HG02798 (cell line): ENCODE results near the gene MAPK8IP3.
"Not testable (repeated sequence)": the region's sequence is repeated elsewhere in the genome, so short reads cannot be mapped to it uniquely, and the experiment has no call there.

Source experiments
- ATAC-seq: cut with Tn5 transposase; IDR thresholded peaks from one replicate; pipeline ENCODE4 v1.9.1; 2021; ENCODE audit warnings: mild to moderate bottlenecking; ENCODE audit not compliant: unreplicated experiment, poor library complexity

The MAPK8IP3 gene

DNA sequence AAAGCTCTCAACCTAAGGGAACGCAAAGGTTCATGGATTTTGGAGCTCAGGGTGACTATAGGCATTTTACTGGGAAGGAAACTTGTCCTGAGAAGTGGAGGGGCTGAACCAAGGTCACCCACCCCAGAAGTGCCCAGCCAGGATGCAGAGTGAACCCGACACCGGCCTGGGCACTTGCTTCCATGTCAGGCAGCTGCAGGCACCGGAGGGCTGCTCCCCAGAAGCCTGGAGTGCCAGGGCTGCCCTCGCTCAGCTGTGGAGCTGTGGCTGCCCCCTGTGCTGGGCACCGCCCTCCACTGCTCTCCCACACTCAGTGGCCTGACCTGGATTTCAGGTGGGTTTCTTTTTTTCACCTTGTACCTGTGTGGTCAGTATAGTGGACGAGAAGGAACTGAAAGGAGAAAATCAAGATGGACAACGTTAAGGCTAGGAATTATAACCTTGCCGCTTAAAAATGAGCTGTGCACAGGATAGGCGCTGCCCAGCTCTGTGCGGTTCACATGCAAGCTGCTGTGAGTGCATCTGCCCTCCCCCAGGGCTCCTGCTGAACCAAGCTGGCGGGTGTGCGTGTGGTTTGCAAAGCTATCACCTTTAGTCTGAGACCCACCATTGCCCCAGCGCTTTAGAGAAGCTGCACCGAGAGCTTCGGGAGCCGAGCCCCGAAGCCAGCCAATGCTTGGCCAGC lies 2.2 kb downstream of the MAPK8IP3 start:
- no peak for ATAC-seq

DNA sequence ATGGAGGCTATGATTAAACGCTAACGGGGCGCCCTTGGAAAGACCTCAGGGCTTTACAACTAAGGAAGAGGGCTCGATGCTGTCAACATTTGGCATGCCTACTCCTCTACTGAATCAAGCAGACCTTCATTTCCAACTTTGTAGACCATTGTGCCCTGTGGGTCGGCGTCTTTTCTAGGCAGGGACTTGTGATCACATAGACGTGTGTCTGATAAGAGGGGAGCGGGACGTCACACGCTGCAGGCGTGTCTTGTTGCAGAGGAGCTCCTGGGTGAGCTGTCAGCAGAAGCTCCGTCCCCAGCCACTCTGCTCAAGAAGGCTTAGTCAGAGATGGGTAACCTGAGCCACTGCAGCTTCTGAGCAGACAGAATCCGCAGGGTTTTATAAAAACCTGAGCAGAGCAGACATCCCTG lies 2.8 kb downstream of the MAPK8IP3 start:
- ATAC-seq, result no peak

DNA sequence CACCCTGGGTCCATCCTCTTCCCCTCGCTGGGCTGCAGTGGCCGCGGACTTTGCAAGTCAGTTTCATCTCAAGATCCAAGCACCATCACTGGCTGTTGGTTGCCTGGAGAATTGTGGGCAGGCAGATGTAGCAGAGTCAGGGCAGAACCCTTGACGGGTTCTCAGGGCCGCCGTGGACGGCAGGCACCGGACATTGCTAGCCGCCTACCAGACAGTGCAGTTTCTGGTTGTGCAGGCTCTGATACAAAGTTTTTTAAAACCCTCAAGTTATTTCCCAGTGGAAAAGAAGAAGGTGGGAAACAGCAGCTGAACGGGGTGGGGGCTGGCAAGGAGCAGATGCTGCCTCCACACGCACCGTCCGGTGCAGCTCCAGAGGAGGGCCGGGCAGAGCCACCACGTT lies 3.4 kb downstream of the MAPK8IP3 start:
- no peak for ATAC-seq

DNA sequence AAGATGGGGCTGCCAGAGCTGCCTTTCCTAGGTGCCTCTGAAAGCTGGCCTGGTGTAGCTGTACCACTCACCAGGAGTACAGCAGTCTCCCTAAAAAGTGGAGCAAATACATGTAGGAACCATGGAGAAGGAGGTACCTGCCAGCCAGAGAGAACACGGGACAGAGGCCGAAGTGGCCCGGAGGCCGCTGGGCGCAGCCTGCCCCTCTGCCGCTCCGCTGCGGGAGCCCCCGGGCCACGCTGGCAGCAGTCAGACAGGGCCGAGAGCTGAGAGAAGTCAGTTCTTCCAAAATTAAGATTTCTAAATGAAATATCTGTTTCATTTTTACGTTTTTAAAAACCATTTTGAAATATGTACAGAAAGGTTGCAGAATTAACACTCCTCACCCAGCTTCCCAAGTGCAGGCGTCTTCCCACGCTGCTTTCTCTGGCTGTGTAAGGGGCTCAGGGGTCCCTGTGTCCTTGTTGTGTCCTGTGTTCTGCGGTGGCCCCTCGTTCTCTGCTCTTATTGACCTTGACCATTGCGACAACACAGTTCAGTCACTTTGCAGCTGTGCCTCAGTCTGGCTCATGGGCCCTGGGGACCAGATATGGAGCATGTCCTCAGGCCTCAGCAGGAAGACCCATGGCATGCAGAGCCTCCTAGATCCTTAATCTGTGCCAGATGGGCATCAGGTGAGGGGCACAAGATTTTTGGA lies 5.0 kb downstream of the MAPK8IP3 start:
- ATAC-seq, result no peak

DNA sequence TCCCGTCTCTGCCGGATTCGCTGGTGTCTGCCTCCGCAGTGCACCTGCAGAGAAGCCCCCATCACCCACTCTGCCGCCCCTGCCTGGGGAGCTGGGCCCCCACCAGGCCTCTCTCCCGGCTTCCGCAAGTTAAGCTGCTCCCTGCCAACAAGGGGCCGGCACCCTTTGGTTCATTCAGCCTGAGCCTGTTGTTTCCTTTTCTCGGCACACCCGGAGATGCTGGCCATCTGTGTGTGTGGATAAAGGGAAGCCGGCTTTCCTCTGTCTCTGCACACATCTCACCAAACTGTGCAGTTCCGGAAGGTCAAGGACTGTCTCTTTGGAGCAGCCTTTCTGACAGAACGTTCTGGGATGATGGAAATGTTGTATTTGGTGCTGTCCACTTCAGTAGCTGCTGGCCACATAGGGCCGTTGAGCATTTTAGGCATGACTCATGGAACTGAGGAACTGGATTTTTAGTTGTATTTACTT lies 6.8 kb downstream of the MAPK8IP3 start:
- no peak for ATAC-seq

DNA sequence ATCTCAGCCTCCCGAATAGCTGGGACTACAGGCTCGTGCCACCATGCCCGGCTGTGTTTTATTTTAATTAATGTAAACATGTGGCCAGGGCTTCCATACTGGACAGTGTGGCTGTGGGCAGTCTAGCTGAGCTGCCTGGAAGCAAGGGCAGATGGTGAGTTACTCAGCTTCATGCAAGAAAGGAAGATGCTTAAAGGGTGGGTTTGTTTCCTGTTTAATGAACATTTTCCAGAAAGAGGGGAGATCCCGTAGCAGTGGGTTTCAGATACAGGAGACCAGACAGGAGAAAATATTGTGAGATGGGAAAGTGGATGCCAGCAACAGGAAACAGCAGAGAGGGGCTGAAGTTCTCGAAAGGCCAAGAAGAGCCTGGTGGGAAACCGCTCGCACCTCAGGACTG lies 7.3 kb downstream of the MAPK8IP3 start:
- ATAC-seq, result peak; percentile 24

DNA sequence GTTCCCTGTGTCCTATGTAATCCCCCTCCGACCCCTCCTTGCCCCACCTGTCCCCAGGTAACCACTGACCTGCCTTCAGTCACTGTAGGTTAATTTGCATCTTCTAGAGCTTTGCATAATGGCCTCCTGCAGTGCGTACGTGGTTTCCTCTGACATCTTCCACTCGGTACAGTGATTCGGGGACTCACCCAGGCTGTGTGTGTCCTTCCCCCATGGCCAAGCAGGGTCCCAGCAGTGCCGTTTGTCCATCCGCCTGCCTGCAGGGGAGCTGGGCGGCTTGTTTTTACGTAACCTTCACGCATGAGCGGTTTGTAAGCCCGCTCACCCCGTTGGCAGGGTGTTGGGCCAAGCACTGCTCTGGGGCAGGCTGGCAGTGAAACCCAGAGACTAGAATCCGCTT lies 7.9 kb downstream of the MAPK8IP3 start:
- peak; percentile 49 for ATAC-seq

DNA sequence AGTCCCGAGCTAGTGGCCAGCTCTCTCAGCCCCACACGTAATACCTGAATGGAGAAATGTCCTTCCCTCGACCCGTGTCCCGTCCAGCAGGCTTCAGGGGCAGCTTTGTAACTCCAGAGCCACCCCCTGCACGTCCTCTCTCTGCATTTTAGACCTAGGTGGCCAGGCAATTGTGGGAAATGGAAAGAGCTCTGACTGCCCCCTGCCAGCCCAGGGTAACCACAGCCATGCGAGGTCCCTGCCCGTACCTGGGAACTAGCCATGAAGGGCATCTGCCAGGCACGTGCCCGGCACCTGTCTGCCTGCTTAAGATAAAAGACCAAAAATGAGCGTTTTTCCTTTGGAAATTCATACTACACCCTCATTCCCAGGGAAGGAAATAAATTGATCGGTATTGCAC lies 9.2 kb downstream of the MAPK8IP3 start:
- ATAC-seq, result no peak

DNA sequence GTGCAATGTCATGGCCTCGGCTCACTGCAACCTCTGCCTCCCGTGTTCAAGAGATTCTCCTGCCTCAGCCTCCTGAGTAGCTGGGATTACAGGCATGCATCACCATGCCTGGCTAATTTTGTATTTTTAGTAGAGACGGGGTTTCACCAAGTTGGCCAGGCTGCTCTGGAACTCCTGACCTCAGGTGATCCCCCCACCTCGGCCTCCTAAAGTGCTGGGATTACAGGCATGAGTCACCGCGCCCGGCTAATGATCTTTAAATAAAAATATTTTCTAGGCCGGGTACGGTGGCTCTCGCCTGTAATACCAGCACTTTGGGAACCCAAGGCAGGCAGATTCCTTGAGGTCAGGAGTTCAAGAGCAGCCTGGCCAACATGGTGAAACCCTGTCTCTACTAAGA lies 12.2 kb downstream of the MAPK8IP3 start:
- not testable (repeated sequence) for ATAC-seq

DNA sequence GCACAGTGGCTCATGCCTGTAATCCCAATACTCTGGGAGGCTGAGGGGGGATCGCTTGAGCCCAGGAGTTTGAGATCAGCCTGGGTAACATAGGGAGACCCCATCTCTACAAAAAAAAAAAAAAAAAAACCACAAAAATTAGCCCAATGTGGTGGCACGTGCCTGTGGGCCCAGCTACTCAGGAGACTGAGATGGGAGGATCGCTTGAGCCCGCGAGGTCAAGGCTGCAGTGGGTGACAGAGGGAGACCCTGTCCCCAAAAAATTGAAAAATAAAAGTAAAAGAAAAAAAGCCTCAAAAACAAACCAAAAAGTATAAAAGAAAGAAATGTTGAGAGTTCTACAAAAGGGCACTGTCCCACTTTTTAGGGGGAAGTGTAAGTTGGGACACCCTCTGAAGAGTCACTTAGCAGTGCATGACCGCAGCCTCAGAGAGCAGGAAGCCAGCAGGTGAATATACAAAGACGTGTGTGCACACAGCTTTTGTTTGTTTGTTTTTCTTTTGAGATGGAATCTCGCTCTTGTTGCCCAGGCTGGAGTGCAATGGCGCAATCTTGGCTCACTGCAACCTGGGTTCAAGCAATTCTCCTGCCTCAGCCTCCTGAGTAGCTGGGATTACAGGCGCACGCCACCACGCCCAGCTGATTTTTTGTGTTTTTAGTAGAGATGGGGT lies 13.7 kb downstream of the MAPK8IP3 start:
- ATAC-seq, result not testable (repeated sequence)

DNA sequence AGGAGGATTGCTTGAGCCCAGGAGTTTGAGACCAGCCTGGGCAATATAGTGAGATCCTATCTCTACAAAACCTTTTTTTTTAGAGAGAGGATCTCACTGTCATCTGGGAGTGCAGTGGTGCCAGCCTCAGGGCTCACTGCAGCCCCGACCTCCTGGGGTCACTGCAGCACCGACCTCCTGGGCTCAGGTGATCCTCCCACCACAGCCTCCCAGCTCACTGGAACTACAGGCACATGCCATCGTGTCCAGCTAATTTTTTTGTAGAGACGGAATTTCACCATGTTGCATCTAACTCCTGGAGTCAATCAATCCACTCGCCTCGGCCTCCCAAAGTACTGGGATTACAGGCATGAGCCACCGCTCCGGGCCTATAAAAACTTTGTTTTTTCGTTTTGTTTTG lies 15.4 kb downstream of the MAPK8IP3 start:
- no peak for ATAC-seq

DNA sequence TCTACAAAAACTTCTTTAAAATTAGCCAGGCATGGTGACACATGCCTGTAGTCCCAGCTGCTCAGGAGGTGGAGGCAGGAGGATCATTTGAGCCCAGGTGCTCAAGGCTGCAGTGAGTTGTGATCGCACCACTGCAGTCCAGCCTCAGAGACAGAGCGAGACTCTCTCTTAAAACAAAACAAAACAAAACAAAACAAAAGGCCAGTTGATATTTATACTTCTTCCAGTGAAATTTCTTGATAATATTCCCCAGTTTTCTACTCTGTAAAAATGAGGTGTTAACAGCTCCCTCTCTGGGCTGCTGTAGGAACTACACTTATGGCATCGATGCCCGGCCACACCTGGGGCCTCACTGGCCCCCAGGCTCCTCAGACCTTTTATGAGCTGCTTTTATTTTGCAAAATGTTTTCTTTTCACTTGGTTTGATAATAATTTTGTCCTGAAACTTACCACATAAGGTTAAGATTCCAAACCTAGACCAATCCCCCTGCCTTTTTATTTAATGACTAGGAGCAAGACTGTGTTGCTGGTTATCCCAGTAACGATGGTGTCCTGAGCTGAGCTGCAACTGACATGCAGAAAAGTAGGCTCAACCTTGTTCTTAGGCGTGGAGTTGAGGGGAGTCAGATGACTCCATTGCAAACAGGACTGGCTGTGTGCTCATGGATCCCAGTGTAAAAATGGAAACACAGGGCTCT lies 17.6 kb downstream of the MAPK8IP3 start:
- ATAC-seq, result no peak

DNA sequence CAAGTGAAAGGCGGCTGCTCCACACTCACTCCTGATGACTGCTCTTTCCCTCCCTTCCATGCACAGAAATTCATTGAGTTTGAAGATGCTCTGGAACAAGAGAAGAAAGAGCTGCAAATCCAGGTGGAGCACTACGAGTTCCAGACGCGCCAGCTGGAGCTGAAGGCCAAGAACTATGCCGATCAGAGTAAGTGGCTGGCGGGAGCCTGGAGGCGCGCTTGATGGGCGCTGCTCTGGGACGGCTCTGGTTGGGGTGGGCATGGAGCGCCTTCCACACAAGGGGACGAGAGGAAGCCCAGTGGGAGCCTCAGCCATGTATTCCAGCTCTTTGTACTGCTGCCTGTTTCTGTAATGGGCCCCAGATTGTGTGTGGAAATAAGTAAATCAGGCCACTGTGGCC lies 18.5 kb downstream of the MAPK8IP3 start:
- ATAC-seq, result no peak

DNA sequence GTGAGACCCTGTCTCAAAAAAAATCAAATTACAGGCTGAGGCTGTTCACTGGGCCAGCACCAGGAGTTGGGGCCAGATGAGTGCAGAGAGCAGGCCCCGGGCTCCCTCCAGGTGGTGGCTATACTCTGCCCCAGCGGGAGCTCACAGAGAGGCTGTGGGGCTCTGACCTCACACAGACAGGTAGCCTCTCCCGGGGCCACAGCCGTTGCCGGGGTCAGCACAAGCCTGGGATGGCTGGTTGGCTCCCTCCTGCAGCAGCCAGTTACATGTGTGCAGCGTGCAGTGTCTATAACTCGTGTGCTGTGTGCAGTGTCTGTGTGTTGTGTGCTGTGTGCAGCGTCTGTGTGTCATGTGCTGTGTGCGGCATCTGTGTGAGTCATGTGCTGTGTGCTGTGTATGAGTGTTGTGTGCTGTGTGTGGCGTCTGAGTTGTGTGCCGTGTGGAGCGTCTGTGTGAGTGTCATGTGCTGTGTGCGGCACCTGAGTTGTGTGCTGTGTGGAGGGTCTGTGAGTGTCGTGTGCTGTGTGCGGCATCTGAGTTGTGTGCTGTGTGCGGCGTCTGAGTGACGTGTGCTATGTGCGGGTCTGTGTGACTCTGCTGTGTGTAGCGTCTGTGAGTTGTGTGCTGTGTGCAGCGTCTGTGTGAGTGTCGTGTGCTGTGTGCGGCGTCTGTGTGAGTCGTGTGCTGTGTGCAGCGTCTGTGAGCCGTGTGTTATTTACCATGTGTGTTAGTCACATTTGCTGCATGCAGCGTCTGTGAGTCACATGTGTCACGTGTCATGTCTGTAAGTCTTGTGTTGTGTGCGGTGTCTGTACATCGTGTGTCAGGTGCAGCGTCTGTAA lies 20.9 kb downstream of the MAPK8IP3 start:
- no peak for ATAC-seq

DNA sequence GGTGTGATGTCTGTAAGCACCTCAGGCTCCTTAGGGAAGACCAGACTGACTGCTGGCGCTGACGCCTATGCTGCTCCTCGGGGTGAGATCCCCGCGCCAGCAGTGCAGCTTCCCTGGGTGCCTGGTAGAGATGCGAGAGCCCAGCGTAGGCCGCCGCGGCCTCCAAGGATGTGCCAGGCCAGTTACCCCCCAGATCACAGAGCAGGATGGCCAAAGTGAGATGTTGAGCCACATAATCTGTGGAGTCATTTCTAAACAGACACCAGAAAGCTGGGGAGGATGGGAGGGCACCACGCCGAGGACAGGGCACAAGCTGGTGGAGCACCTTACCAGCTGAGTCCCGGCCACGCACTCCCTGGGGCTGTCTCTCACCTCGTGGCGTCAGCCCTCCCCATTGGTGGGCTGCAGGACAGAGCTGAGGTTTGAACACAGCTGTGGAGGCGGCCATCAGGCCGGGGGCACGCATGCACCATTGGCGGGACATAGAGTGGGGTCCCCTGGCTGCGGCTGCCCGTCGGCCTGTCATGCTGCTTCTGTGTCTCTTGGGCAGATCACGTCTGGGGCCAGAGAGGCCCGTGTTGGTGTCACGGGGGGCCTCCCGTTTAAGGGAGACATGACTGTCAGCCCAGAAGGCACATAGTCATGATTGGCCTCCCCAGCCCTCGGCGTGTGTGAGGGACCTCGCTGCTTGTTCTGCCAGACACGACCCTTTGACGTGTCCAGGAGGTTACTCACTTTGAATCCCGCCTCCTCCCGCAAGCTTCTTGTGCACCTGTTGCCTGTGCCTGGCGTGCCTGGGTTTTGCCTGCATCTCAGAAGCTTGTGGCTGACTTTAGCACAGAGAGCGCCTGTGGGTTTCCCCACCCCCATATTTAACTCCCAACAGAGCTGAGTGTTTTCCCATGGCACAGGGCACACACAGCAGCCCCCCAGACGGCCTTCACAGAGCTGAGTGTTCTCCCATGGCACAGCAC lies 21.9 kb downstream of the MAPK8IP3 start:
- ATAC-seq, result no peak

DNA sequence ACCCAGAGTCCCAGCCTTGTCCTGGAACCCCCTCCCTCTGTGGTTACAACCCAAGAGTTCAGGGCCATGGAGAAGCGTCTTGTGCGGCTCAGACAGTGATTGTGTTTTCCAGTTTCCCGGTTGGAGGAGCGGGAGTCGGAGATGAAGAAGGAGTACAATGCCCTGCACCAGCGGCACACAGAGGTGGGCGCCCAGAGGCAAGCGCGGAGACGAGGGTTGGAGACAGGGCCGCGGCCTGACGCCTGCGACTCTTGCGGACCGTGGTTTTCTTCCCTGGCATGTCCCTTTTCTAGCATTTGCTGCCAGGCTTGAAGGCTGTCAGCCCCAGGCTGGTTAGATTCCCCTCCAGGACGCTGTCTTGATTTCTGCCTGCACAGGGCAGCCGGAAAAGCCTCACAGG lies 23.0 kb downstream of the MAPK8IP3 start:
- ATAC-seq, result no peak

DNA sequence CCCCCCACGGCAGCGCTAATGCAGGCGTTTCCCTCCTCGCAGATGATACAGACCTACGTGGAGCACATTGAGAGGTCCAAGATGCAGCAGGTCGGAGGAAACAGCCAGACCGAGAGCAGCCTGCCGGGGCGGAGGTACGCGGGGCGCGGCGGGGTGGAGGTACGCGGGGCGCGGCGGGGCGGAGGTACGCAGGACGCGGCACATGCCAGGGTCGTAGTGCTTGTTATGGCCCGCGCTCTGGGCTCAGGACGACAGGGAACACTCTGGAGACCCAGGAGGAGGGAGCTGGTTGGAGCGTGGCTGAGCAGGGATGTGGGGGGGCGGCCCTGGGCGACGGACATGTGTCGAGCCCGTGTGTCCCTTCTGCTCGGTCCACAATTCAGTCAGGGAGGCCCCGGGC lies 23.4 kb downstream of the MAPK8IP3 start:
- no peak for ATAC-seq

DNA sequence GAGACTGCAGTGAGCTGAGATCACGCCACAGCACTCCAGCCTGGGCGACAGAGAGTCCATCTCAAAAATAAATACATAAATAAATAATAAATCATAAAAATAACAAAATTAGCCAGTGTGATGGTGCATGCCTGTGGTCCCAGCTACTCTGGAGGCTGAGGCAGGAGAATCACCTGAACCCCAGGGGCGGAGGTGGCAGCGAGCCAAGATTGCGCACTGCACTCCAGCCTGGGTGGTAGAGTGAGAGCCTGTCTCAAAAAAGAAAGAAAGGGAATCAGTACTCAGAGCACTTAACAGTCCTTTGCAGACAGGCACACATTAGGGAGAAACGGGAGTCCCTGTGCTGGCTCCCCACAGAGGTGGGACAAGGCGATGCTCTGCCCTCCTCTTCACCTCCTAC lies 25.1 kb downstream of the MAPK8IP3 start:
- ATAC-seq, result no peak

DNA sequence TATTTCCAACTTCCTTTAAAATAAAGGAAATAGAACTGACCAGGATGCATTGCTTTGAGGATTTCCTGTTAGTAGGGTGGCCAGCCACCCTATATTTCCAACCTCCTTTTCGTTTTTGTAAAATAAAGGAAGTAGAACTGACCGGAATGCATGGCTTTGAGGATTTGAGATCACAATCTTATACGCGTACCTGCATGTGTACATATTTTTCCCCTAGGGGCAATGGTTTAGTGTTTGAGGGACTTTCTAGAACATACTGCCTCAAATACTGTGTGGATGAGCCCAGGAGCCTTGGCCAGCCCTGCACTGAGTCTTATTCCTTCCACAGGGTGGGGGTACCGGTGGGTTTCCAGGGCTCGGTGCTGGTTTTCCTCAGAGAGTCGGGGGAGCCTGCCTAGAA lies 25.6 kb downstream of the MAPK8IP3 start:
- ATAC-seq, result no peak
